Panc1 (cell line): Measurements from ENCODE around the gene SMTN.

Source experiments
- CTCF ChIP-seq: fragments of 450-650 bp; IDR thresholded peaks from 2 replicates; pipeline ENCODE4 v1.5.1; 2017; ENCODE audit warnings: mild to moderate bottlenecking
- POLR2AphosphoS5 ChIP-seq: IDR thresholded peaks from 2 replicates; pipeline ENCODE4 v1.6.1; 2012; ENCODE audit warnings: mild to moderate bottlenecking, low read depth, low read length, moderate library complexity

- TF ChIP-seq CTCF: no peak
- no peak for TF ChIP-seq POLR2AphosphoS5
These were observed 42.4 kb upstream of the SMTN start for GRCh38 chr22:31038686-31039085.
